IMR-90 (cell line): ENCODE results near the gene KRT27.

Source experiments
- CTCF ChIP-seq: conservative IDR thresholded peaks from 2 replicates; pipeline ENCODE4 v1.5.1; 2012; ENCODE audit warnings: mild to moderate bottlenecking, low read depth, low read length, improper control_type of control experiment
- MAFK ChIP-seq: IDR thresholded peaks from 2 replicates; pipeline ENCODE4 v1.6.1; 2012; ENCODE audit warnings: low read depth, low read length, improper control_type of control experiment
- POLR2A ChIP-seq: IDR thresholded peaks from 2 replicates; pipeline ENCODE4 v1.6.1; 2012; ENCODE audit warnings: mild to moderate bottlenecking, low read depth, low read length
- RAD21 ChIP-seq: IDR thresholded peaks from 2 replicates; pipeline ENCODE4 v1.6.1; 2012; ENCODE audit warnings: low read length, improper control_type of control experiment

- TF ChIP-seq MAFK (no peak), CTCF (no peak), RAD21 (no peak), POLR2A (no peak)
Observed at GRCh38 chr17:40801157-40801556, 18.8 kb upstream of the KRT27 start.
